H1 (cell line): ENCODE measurements around the gene LCN6. TPM values are rescaled to one million over a fixed set of nuclear protein-coding genes. Genes with fewer than 3 reads are reported as not detected.
A peak's percentile ranks its signal among the peaks of the same experiment; 100 is the strongest.

Experiments used
- CTCF ChIA-PET: fragments of 300-600 bp; sonication (Branson Sonifier 250); formaldehyde crosslinking; loops from one replicate; lab custom pipeline; 2021; ENCODE audit not compliant: partially characterized antibody; lab: Charles Lee
- POLR2A ChIA-PET: fragments of 300-600 bp; sonication (Branson Sonifier 250); formaldehyde crosslinking; loops from one replicate; lab custom pipeline; 2021; ENCODE audit warnings: inconsistent platforms; ENCODE audit not compliant: partially characterized antibody; lab: Charles Lee
- DNase-seq, 2 experiments: peaks; one replicate each; pipeline versions ENCODE4 v3.0.0 to v3.0.0-alpha.2; 2010 to 2022; ENCODE audit warnings: low spot score in 2 of 2, low read depth in 1 of 2, mixed read lengths in 1 of 2
- FAIRE-seq: peaks from 2 replicates; lab custom pipeline; 2011; peaks lifted over from hg19 to GRCh38; lab: Jason Lieb, UNC
- H2AFZ ChIP-seq: 2 replicates; pipeline ENCODE4 v1.8.1; 2012; ENCODE audit warnings: low read length, inconsistent platforms
- H2AK5ac ChIP-seq: 2 replicates; pipeline ENCODE4 v1.6.1; 2013; ENCODE audit warnings: low read depth, low read length
- H2BK120ac ChIP-seq: replicated peaks from 2 replicates; pipeline ENCODE3; 2013; ENCODE audit warnings: low read depth, low read length, inconsistent platforms
- H2BK12ac ChIP-seq: 2 replicates; pipeline ENCODE4 v1.6.1; 2013; ENCODE audit warnings: low read depth, low read length
- H2BK15ac ChIP-seq: 2 replicates; pipeline ENCODE4 v1.6.1; 2013; ENCODE audit warnings: low read length
- H2BK20ac ChIP-seq: 2 replicates; pipeline ENCODE4 v1.6.1; 2013; ENCODE audit warnings: low read length
- H2BK5ac ChIP-seq: 2 replicates; pipeline ENCODE4 v1.6.1; 2013; ENCODE audit warnings: low read depth, low read length
- H3K14ac ChIP-seq: 2 replicates; pipeline ENCODE4 v1.6.1; 2013; ENCODE audit warnings: inconsistent platforms; ENCODE audit not compliant: insufficient read length
- H3K18ac ChIP-seq: 2 replicates; pipeline ENCODE4 v1.6.1; 2013; ENCODE audit warnings: low read length; ENCODE audit errors: extremely low read depth
- H3K23ac ChIP-seq: 2 replicates; pipeline ENCODE4 v1.6.1; 2013; ENCODE audit warnings: inconsistent platforms; ENCODE audit not compliant: insufficient read length
- H3K23me2 ChIP-seq: 2 replicates; pipeline ENCODE4 v1.6.1; 2013; ENCODE audit warnings: low read depth, low read length
- H3K27ac ChIP-seq: 2 replicates; pipeline ENCODE4 v1.6.1; 2011; ENCODE audit warnings: low read depth, low read length, inconsistent platforms
- H3K27me3 ChIP-seq, 4 experiments: replicated peaks in 1 of 4; 1 replicate in 1 of 4; 2 replicates in 3 of 4; pipeline versions ENCODE4 v1.6.1 to v1.8.1; 2011 to 2013; ENCODE audit warnings: low read length in 3 of 4, mild to moderate bottlenecking in 3 of 4, inconsistent platforms in 2 of 4, mixed read lengths in 2 of 4, moderate library complexity in 1 of 4; ENCODE audit not compliant: control insufficient read depth in 3 of 4, insufficient read depth in 3 of 4; ENCODE audit errors: extremely low read depth in 1 of 4
- H3K36me3 ChIP-seq, 4 experiments: 2 replicates each; pipeline versions ENCODE4 v1.6.1 to v1.8.1; 2011 to 2013; ENCODE audit warnings: mild to moderate bottlenecking in 4 of 4, low read length in 3 of 4, moderate library complexity in 2 of 4, control low read depth in 1 of 4, inconsistent platforms in 1 of 4; ENCODE audit not compliant: insufficient read depth in 4 of 4, control insufficient read depth in 2 of 4
- H3K4ac ChIP-seq: replicated peaks from 2 replicates; pipeline ENCODE3; 2013; ENCODE audit warnings: low read length, low read depth, mixed read lengths, inconsistent platforms; ENCODE audit not compliant: insufficient read length
- H3K4me1 ChIP-seq, 4 experiments: replicated peaks in 1 of 4; 1 replicate in 1 of 4; 2 replicates in 3 of 4; pipeline versions ENCODE4 v1.6.1 to v1.8.1; 2011 to 2013; ENCODE audit warnings: low read length in 3 of 4, inconsistent platforms in 2 of 4, mixed read lengths in 1 of 4; ENCODE audit not compliant: insufficient read depth in 4 of 4, control insufficient read depth in 3 of 4
- H3K4me2 ChIP-seq, 2 experiments: 2 replicates each; pipeline versions ENCODE4 v1.6.1 to v1.8.1; 2011 to 2013; ENCODE audit warnings: low read depth in 2 of 2, low read length in 2 of 2, control low read depth in 1 of 2, inconsistent platforms in 1 of 2, mild to moderate bottlenecking in 1 of 2; ENCODE audit not compliant: insufficient read depth in 1 of 2
- H3K4me3 ChIP-seq, 4 experiments: fragments of 200-600, 300-600 bp in 1 of 4; sonication (generic), shearing (Covaris generic), sonication (Bioruptor Twin) in 1 of 4; 2 replicates each; pipeline versions ENCODE4 v1.5.1 to v1.8.1; 2011 to 2016; ENCODE audit warnings: low read length in 4 of 4, low read depth in 3 of 4, control low read depth in 2 of 4, inconsistent platforms in 2 of 4, mild to moderate bottlenecking in 2 of 4, mixed read lengths in 1 of 4, moderate library complexity in 1 of 4; ENCODE audit not compliant: insufficient read depth in 2 of 4; ENCODE audit errors: extremely low read depth in 1 of 4
- H3K56ac ChIP-seq: replicated peaks from 2 replicates; pipeline ENCODE3; 2013; ENCODE audit warnings: low read depth, mild to moderate bottlenecking, mixed read lengths, low read length, inconsistent platforms; ENCODE audit not compliant: insufficient read length
- H3K79me1 ChIP-seq: 2 replicates; pipeline ENCODE4 v1.6.1; 2013; ENCODE audit warnings: low read depth, low read length, control low read depth
- H3K79me2 ChIP-seq, 2 experiments: 2 replicates each; pipeline versions ENCODE4 v1.6.1 to v1.8.1; 2012 to 2013; ENCODE audit warnings: low read length in 2 of 2, mild to moderate bottlenecking in 2 of 2, inconsistent platforms in 1 of 2; ENCODE audit not compliant: insufficient read depth in 2 of 2, control insufficient read depth in 1 of 2
- H3K9ac ChIP-seq, 4 experiments: replicated peaks in 1 of 4; 1 replicate in 1 of 4; 2 replicates in 3 of 4; pipeline versions ENCODE4 v1.6.1 to v1.8.1; 2011 to 2013; ENCODE audit warnings: low read depth in 3 of 4, low read length in 3 of 4, control low read depth in 2 of 4, mild to moderate bottlenecking in 2 of 4, moderate library complexity in 2 of 4, inconsistent platforms in 1 of 4; ENCODE audit errors: extremely low read depth in 1 of 4
- H3K9me3 ChIP-seq, 2 experiments: 2 replicates each; pipeline versions ENCODE4 v1.6.1 to v1.8.1; 2012 to 2013; ENCODE audit warnings: mild to moderate bottlenecking in 2 of 2, moderate library complexity in 2 of 2, control low read depth in 1 of 2, inconsistent platforms in 1 of 2, low read depth in 1 of 2, low read length in 1 of 2, mixed read lengths in 1 of 2; ENCODE audit not compliant: insufficient read depth in 2 of 2
- H4K20me1 ChIP-seq, 2 experiments: replicated peaks in 1 of 2; 2 replicates each; pipeline versions ENCODE3 to v1.8.1; 2011 to 2013; ENCODE audit warnings: inconsistent platforms in 2 of 2, low read length in 2 of 2, mild to moderate bottlenecking in 1 of 2; ENCODE audit not compliant: insufficient read depth in 2 of 2, control insufficient read depth in 1 of 2
- H4K5ac ChIP-seq: 2 replicates; pipeline ENCODE4 v1.6.1; 2013; ENCODE audit warnings: low read length, low read depth, mixed read lengths, inconsistent platforms; ENCODE audit not compliant: insufficient read length
- H4K8ac ChIP-seq: 2 replicates; pipeline ENCODE4 v1.8.0; 2013; ENCODE audit warnings: mild to moderate bottlenecking, moderate library complexity, low read length, inconsistent platforms; ENCODE audit not compliant: insufficient read depth; ENCODE audit errors: extremely low read depth
- H4K91ac ChIP-seq: replicated peaks from 2 replicates; pipeline ENCODE3; 2013; ENCODE audit warnings: low read length, mixed read lengths, inconsistent platforms; ENCODE audit not compliant: insufficient read length
- CHD1 ChIP-seq: IDR thresholded peaks from 2 replicates; pipeline ENCODE4 v1.6.1; 2012; ENCODE audit warnings: low read depth, low read length, improper control_type of control experiment
- EGR1 ChIP-seq: IDR thresholded peaks from 2 replicates; pipeline ENCODE4 v1.6.1; 2011; ENCODE audit warnings: low read depth, low read length, borderline replicate concordance
- SP1 ChIP-seq: IDR thresholded peaks from 2 replicates; pipeline ENCODE4 v1.6.1; 2011; ENCODE audit warnings: low read depth, low read length
- WGBS, 2 experiments: shearing (Covaris generic) in 1 of 2; methylation state at CpG; one replicate each; pipeline versions ENCODE4 v1.1.6 to v1.1.7; 2013 to 2015; ENCODE audit warnings: low lambda C conversion rate in 2 of 2, mixed read lengths in 2 of 2, inconsistent platforms in 1 of 2, low coverage in 1 of 2, missing lambda C conversion rate in 1 of 2; ENCODE audit not compliant: insufficient replicate concordance in 2 of 2, insufficient coverage in 1 of 2, insufficient read length in 1 of 2; ENCODE audit errors: extremely low coverage in 1 of 2, missing lambda C conversion rate in 1 of 2; 5-methylcytosine and 5-hydroxymethylcytosine counted together
- polyA plus RNA-seq, 7 experiments: library from polyadenylated mRNA; depleted of rRNA in 3 of 7; stranded (reverse) in 5 of 7; unstranded in 2 of 7; fragments of >200 nt in 5 of 7; fragments of 200-250 nt in 2 of 7; gene quantifications; 1 replicate in 5 of 7; 2 replicates in 1 of 7; 4 replicates in 1 of 7; pipeline versions ENCODE4 v1.2.1 to v1.2.3, GENCODE V29; 2011 to 2013; ENCODE audit warnings: missing spikeins in 2 of 7, mixed read lengths in 2 of 7
- total RNA-seq: library from RNA; stranded (reverse); fragmentation: NEBNext Ultra II Directional; extraction: Animal tissue kit (Norgen Biotek cat#: 25700); gene quantifications from 2 replicates; pipeline ENCODE4 v1.2.1, GENCODE V29; 2021

LCN6 gene
- total and polyA plus RNA-seq, 2 of the 8 experiments (the other 6 are each of a cell fraction or from before 2014, with no cell fraction given) = not detected

GRCh38 chr9:136700959-136701667 lies 47.2 kb downstream of the LCN6 start:
- ChIA-PET POLR2A (interaction anchor here (0.7 kb wide), 1 partner anchor 26 kb away, joined by 4 read pairs; no protein-coding TSS in a partner anchor), CTCF (interaction anchor here (0.6 to 2.0 kb wide), 5 partner anchors 18 to 861 kb away, joined by 3 to 9 read pairs (median 4); no protein-coding TSS in a partner anchor)
- H4K8ac ChIP-seq = no peak overlapping the region
- no peak overlapping the region; the same call in 1 of the 2 replicates for H3K18ac ChIP-seq
- no peaks in the 10 kb centered on the region for H3K79me2 ChIP-seq
- DNase-seq = peak in 1 of 2 experiments; percentile 49
- peaks cover 0 to 2% (median 0%) of the 10 kb centered on the region in 4 experiments; a peak in 2 of 7 replicates for H3K27me3 ChIP-seq
- no peak overlapping the region for H3K27ac ChIP-seq
- no peak overlapping the region for H2BK5ac ChIP-seq
- WGBS, 2 experiments = 81% methylated on average over 37 of the region's 38 CpGs; no CpG with 5 or more reads in 1 of the 2 experiments
- no peak overlapping the region for H4K91ac ChIP-seq
- no peak overlapping the region for H2BK20ac ChIP-seq
- H2BK120ac ChIP-seq = no peak overlapping the region
- TF ChIP-seq EGR1 (no peak), SP1 (no peak), CHD1 (no peak)
- H4K20me1 ChIP-seq = no peaks in the 10 kb centered on the region
- H2AFZ ChIP-seq = peak overlapping the region; percentile 80; the same call in 1 of the 2 replicates
- H3K79me1 ChIP-seq = no peaks in the 10 kb centered on the region
- H3K23ac ChIP-seq = no peak overlapping the region
- no peaks in the 10 kb centered on the region for H3K9me3 ChIP-seq
- no peaks in the 10 kb centered on the region for H3K23me2 ChIP-seq
- H3K4ac ChIP-seq = no peak overlapping the region
- H3K4me2 ChIP-seq = no peak overlapping the region; a peak in 1 of 4 replicates
- no peak overlapping the region for H3K4me3 ChIP-seq
- H3K14ac ChIP-seq = no peak overlapping the region
- H3K9ac ChIP-seq = no peak overlapping the region
- H2BK15ac ChIP-seq = no peak overlapping the region
- peaks cover 0 to 13% (median 4%) of the 10 kb centered on the region in 4 experiments; a peak in 5 of 7 replicates for H3K4me1 ChIP-seq
- no peak overlapping the region for H3K56ac ChIP-seq
- H2AK5ac ChIP-seq = no peak overlapping the region
- H4K5ac ChIP-seq = no peak overlapping the region
- H3K36me3 ChIP-seq = no peaks in the 10 kb centered on the region
- FAIRE-seq = no peak
- no peak overlapping the region for H2BK12ac ChIP-seq
